Colonic mucosa (tissue), 4 donors: ENCODE results near the gene COX7B2. TPM values are rescaled to one million over a fixed set of nuclear protein-coding genes. Genes with fewer than 3 reads are reported as not detected.

Experiments
- DNase-seq: peaks from one replicate; pipeline ENCODE4 v3.0.0-alpha.2; 2020
- H3K27ac ChIP-seq: fragments of 200-600 bp; one replicate; pipeline ENCODE4 v1.8.0; 2021
- H3K27me3 ChIP-seq: fragments of 200-600 bp; one replicate; pipeline ENCODE4 v1.8.0; 2021
- H3K36me3 ChIP-seq: fragments of 200-600 bp; one replicate; pipeline ENCODE4 v1.8.0; 2021
- H3K4me1 ChIP-seq: fragments of 200-600 bp; one replicate; pipeline ENCODE4 v1.8.0; 2021; ENCODE audit warnings: mild to moderate bottlenecking
- H3K4me3 ChIP-seq: fragments of 200-600 bp; one replicate; pipeline ENCODE4 v1.8.0; 2021
- H3K9ac ChIP-seq, 2 donors: one replicate each; pipeline ENCODE4 v1.7.0; 2013; ENCODE audit warnings: control low read depth in 2 of 2, low read depth in 2 of 2, low read length in 2 of 2
- H3K9me3 ChIP-seq: fragments of 200-600 bp; one replicate; pipeline ENCODE4 v1.8.0; 2021
- CTCF ChIP-seq: fragments of 200-600 bp; IDR thresholded peaks from one replicate; pipeline ENCODE4 v1.8.0; 2022; ENCODE audit warnings: antibody characterized with exemption, mild to moderate bottlenecking
- intact Hi-C: fragments of 100-400 bp; cut with DNase I; formaldehyde crosslinking; loops from one replicate; pipeline ENCODE4 v1.14.1; 2022
- total RNA-seq, 2 donors: library from RNA; stranded (reverse); fragmentation: NEBNext Ultra II Directional in 1 of 2; extraction: Animal tissue kit (Norgen Biotek cat#: 25700) in 1 of 2; gene quantifications; one replicate each; pipeline ENCODE4 v1.2.1, GENCODE V29; 2021
- donor health status: healthy.
- donor health status: DM: no; HTN: no; CAD: no.
- donor health status: DM: no; HTN: no; CAD: no.

Gene COX7B2
- total RNA-seq, 2 donors from 2014 or later = not detected

DNA sequence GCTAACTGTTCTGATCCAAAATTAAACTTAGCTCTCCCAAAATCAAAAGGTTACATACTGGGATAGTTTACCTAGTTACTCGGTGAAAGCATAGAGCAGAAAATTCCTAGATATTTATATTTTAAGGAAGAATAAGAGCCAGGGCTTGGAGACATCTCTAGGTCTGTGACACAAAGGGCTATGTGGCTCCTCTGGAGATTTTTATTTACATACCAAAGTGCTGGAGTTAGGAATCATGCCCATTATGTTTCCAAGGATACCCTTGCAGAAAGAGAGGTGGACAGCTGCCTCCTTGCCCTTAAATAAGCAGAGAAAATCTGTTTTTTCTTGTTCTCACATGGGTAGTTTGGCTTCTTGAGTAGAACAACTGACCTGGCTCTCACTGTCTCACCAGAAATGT lies 9.0 kb downstream of the COX7B2 start:
- no peaks in the 10 kb centered on the region for H3K27me3 ChIP-seq
- H3K4me3 ChIP-seq = no peak overlapping the region
- H3K27ac ChIP-seq = no peak overlapping the region
- TF ChIP-seq CTCF = no peak
- no peak for DNase-seq
- no peaks in the 10 kb centered on the region for H3K9me3 ChIP-seq
- no peaks in the 10 kb centered on the region for H3K4me1 ChIP-seq
- H3K9ac ChIP-seq = no peak overlapping the region
- H3K36me3 ChIP-seq = no peaks in the 10 kb centered on the region
- intact Hi-C loops = no loop called here

- intact Hi-C loops = no loop called here
- Histone ChIP-seq H3K4me3 (no peak overlapping the region), H3K9me3 (no peaks in the 10 kb centered on the region), H3K4me1 (no peaks in the 10 kb centered on the region), H3K27ac (no peak overlapping the region), H3K9ac (no peak overlapping the region), H3K36me3 (no peaks in the 10 kb centered on the region), H3K27me3 (no peaks in the 10 kb centered on the region)
- DNase-seq = no peak
- no peak for TF ChIP-seq CTCF
Observed at GRCh38 chr4:46894826-46895225, 14.2 kb downstream of the COX7B2 start.

- no peaks in the 10 kb centered on the region for H3K36me3 ChIP-seq
- no peaks in the 10 kb centered on the region for H3K4me1 ChIP-seq
- DNase-seq = no peak
- H3K9me3 ChIP-seq = no peaks in the 10 kb centered on the region
- H3K27ac ChIP-seq = no peak overlapping the region
- TF ChIP-seq CTCF = no peak
- H3K27me3 ChIP-seq = no peaks in the 10 kb centered on the region
- H3K9ac ChIP-seq = no peak overlapping the region
- no peak overlapping the region for H3K4me3 ChIP-seq
- intact Hi-C loops = no loop called here
Observed at GRCh38 chr4:46890056-46890455, 19.0 kb downstream of the COX7B2 start.

DNA sequence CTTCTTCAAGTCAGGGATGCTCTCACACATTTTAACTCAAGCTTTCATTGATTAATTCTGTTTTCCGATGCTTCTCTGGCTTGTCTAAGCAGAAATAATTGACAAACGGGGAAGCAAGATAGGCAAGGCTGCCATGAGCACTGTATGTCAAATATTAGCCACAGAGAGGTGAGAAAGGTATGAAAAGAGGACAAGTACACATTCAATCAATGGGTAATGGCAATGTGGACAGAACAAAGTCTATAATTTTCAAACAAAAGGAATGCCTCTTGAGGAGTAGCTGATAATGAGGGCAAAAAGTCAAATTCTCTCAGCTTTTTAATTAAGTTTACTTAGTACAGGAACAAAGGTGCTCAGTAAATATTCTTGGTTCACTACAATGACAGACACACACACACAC lies 19.6 kb downstream of the COX7B2 start:
- Histone ChIP-seq H3K27me3 (no peaks in the 10 kb centered on the region), H3K4me3 (no peak overlapping the region), H3K9ac (no peak overlapping the region), H3K36me3 (no peaks in the 10 kb centered on the region), H3K27ac (no peak overlapping the region), H3K4me1 (no peaks in the 10 kb centered on the region), H3K9me3 (no peaks in the 10 kb centered on the region)
- intact Hi-C loops = no loop called here
- TF ChIP-seq CTCF = no peak
- no peak for DNase-seq

DNA sequence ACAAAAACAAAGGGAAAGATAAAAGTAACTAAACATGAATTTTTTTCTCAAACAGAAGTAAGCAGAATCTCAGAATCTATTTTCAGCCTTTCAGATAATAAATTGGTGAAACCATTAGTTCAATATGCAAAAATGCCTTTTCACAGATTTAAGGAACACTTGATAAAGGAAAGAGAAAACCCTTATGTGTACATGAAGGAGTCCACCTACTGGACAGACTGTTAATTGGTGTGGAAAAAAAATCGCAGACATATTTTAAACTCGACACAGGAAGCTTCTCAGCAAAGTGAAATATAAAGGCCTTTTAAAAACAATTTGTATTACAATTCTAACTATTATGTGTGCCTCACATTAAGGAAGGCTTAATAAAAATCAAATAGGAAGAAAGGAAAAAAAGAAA lies 22.3 kb downstream of the COX7B2 start:
- H3K27ac ChIP-seq = no peak overlapping the region
- DNase-seq = no peak
- H3K4me1 ChIP-seq = no peaks in the 10 kb centered on the region
- H3K9ac ChIP-seq = no peak overlapping the region
- no peaks in the 10 kb centered on the region for H3K36me3 ChIP-seq
- no peak overlapping the region for H3K4me3 ChIP-seq
- no peak for TF ChIP-seq CTCF
- intact Hi-C loops = no loop called here
- no peaks in the 10 kb centered on the region for H3K9me3 ChIP-seq
- no peaks in the 10 kb centered on the region for H3K27me3 ChIP-seq

DNA sequence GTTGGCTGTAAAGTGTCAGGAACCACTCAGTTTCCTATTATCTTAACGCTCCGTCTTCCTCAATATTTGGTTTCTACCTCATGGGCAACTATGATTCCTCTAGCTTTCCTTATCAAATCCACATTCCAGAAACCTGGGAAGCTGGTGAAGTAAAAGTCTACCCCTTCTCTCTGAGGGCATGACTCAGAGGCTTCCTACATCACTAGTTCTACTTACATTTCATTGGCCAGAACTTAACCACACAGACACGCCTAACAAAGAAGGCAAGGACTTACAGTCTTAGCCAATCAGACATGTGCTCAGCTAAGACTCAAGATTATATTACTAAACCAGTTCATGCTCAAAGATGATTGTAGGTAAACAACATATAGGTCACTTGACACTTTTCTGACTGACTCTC lies 30.4 kb downstream of the COX7B2 start:
- no peaks in the 10 kb centered on the region for H3K9me3 ChIP-seq
- TF ChIP-seq CTCF = no peak
- no peaks in the 10 kb centered on the region for H3K27me3 ChIP-seq
- H3K27ac ChIP-seq = no peak overlapping the region
- H3K9ac ChIP-seq = no peak overlapping the region
- H3K4me1 ChIP-seq = no peaks in the 10 kb centered on the region
- H3K4me3 ChIP-seq = no peak overlapping the region
- H3K36me3 ChIP-seq = no peaks in the 10 kb centered on the region
- no peak for DNase-seq
- intact Hi-C loops = no loop called here
